Coronary artery (tissue), 2 donors: ENCODE data around the gene TIAM2.
"Not testable (repeated sequence)": the region's sequence is repeated elsewhere in the genome, so short reads cannot be mapped to it uniquely, and the experiment has no call there.

Source experiments
- DNase-seq: peaks from one replicate; pipeline ENCODE4 v3.0.0-alpha.2; 2017; ENCODE audit warnings: low spot score
- H3K27ac ChIP-seq, 2 donors: fragments of 200-600 bp; sonication (generic); one replicate each; pipeline ENCODE4 v1.5.1; 2016 to 2019
- H3K4me3 ChIP-seq: fragments of 200-600 bp; sonication (generic); 2 replicates; pipeline ENCODE4 v1.5.1; 2016; ENCODE audit warnings: mild to moderate bottlenecking, moderate library complexity
- TF ChIP-seq, protein P1 (sequence below): fragments of 200-600 bp; sonication (generic); IDR thresholded peaks from one replicate; pipeline ENCODE4 v1.5.1; 2019; ENCODE audit warnings: antibody characterized with exemption

Gene TIAM2

DNA sequence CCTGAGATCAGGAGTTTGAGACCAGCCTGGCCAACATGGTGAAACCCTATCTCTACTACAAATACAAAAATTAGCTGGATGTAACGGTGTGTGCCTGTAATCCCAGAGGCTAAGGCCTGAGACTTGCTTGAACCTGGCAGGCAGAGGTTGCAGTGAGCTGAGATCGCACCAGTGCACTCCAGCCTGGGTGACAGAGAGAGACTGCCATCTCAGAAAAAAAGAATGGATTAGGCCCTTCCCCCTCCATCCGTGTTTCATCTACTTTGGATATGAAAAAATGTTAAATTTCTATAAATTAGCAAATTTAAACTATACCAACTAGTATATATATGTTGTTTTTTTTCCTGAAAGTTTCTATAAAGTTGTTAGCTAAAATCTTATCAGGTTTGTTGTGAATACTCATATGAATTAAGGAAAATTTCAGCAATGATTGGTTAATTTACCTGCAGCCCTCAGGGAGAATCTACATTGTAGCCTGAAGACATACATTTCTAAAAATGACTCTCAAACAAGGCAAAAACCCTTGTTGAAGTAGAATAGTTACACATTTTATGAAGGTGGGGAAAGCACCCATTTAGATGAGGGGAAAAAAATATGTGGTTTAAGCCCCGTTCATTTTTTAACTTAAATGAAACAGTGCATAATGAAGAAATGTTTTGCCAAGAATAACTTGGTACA is 120.9 kb downstream of the TIAM2 start:
- H3K4me3 ChIP-seq, result no peak overlapping the region
- TF ChIP-seq, protein P1, sequence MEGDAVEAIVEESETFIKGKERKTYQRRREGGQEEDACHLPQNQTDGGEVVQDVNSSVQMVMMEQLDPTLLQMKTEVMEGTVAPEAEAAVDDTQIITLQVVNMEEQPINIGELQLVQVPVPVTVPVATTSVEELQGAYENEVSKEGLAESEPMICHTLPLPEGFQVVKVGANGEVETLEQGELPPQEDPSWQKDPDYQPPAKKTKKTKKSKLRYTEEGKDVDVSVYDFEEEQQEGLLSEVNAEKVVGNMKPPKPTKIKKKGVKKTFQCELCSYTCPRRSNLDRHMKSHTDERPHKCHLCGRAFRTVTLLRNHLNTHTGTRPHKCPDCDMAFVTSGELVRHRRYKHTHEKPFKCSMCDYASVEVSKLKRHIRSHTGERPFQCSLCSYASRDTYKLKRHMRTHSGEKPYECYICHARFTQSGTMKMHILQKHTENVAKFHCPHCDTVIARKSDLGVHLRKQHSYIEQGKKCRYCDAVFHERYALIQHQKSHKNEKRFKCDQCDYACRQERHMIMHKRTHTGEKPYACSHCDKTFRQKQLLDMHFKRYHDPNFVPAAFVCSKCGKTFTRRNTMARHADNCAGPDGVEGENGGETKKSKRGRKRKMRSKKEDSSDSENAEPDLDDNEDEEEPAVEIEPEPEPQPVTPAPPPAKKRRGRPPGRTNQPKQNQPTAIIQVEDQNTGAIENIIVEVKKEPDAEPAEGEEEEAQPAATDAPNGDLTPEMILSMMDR, result no peak
- DNase-seq, result no peak
- H3K27ac ChIP-seq, result no peak overlapping the region

DNA sequence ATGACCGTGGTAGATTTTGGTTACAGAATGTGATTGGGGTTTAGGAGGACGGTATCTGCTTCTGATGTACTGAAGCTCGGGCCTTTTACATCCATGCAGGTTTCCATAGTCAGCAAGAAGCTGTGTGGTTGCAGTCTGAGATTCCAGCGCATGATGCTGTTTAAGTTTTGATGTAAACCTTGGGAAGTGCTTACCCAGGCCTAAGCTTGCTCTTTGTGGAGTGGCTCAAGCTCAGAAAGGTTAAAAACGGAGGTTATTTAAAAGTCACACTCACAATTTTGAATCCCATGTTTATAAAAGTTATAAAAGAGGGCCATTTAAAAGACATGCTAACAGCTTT is 121.4 kb downstream of the TIAM2 start:
- no peak overlapping the region for H3K27ac ChIP-seq
- no peak overlapping the region for H3K4me3 ChIP-seq
- DNase-seq, result no peak
- TF ChIP-seq, protein P1, result no peak

DNA sequence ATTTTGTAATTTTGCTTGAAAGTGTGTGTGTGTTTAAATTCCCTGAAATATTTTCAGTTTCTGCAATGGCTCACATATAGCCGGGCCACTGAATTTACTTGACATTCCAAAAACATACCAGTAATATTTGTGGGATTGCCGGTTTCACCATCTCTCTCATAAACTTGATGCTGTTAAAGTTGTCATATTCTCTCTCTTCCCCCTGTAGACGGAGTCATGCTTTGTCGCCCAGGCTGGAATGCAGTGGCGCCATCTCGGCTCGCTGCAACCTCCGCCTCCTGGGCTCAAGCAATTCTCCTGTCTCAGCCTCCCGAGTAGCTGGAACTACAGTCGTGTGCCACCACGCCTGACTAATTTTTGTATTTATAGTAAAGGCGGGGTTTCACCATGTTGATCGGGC is 122.1 kb downstream of the TIAM2 start:
- TF ChIP-seq, protein P1, result no peak
- Histone ChIP-seq H3K4me3 (no peak overlapping the region), H3K27ac (no peak overlapping the region)
- no peak for DNase-seq

DNA sequence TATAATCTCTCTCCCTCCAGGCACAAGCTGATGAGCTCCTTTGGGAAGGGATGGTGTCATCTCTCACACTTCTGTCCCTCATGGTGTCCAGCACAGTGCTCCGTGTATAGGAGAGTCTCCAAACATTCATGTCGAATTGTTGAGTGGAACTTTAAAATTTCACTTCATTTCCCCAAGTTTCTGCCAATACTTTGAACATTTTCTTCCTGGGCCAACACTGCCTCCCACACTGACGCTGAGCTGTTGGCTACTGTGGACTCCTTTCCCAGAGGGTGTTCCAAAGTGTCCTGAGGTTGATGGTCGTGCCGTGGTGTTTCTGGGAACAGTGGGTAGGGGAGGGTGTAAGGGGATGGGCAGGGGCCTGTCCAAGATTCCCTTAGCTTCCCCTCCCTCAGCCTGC is 122.7 kb downstream of the TIAM2 start:
- Histone ChIP-seq H3K27ac (no peak overlapping the region), H3K4me3 (no peak overlapping the region)
- DNase-seq, result no peak
- TF ChIP-seq, protein P1, result no peak

DNA sequence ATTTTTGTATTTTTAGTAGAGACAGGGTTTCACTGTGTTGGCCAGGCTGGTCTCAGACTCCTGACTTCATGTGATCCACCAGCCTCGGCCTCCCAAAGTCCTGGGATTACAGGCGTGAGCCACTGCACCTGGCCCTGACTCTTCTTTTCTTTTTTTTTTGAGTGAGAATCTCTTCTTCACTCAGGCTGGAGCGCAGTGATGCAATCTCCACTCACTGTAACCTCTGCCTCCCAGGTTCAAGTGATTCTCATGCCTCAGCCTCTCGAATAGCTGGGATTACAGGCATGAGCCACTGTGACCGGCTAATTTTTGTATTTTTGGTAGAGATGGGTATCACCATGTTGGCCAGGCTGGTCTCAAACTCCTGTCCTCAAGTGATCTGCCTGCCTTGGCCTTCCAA is 124.1 kb downstream of the TIAM2 start:
- H3K4me3 ChIP-seq, H3K27ac ChIP-seq, DNase-seq: not testable (repeated sequence)

DNA sequence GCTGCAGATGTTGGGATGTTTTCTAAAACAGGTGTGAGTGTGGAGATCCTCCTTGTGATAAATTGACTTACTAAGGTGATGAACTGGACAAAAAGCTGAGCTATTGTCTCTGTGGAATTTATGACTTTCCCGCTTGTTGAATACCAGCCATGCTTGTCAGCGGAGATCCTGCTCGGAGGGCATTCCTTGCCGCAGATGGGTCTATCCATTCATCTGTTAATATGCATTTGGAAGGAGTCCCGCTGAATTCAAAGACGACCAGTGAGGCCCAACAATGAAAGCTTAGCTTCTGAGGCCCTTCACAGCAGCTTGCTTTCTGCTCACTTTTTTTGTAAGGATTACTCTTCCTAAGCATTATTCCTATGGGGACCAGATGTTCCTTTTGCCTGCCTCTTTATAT is 124.9 kb downstream of the TIAM2 start:
- TF ChIP-seq, protein P1, result no peak
- no peak for DNase-seq

DNA sequence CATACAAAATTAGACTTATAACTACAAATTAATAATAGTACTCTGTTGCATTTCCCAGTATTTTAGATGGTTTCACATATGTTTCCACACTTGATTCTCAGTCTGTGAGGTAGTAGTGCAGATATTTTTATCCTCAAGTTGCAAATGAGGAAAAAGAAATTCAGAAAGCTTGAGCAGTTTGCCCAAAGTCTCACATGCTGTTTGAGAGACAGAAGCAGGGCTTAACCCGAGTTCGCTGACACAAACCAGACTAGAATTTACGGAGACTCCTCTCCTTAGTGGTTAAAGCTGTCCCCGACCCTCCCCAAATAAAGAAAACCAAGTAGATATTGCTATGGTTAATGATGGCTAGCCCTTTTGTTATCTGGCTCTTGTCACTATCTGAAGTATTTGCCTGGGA is 126.2 kb downstream of the TIAM2 start:
- TF ChIP-seq, protein P1, result no peak
- no peak for DNase-seq
- Histone ChIP-seq H3K27ac (peak overlapping the region; percentile 33 to 44), H3K4me3 (peak overlapping the region; percentile 41)

More for the DNA sequence above, 124.9 kb downstream of the TIAM2 start:
- Histone ChIP-seq H3K27ac (no peak overlapping the region), H3K4me3 (no peak overlapping the region)
